GM19395 (cell line): ENCODE measurements around the gene IL23A.

ENCODE experiments used
- ATAC-seq: cut with Tn5 transposase; IDR thresholded peaks from one replicate; pipeline ENCODE4 v1.9.1; 2021; ENCODE audit warnings: mild to moderate bottlenecking, moderate library complexity; ENCODE audit not compliant: unreplicated experiment

The IL23A gene

DNA sequence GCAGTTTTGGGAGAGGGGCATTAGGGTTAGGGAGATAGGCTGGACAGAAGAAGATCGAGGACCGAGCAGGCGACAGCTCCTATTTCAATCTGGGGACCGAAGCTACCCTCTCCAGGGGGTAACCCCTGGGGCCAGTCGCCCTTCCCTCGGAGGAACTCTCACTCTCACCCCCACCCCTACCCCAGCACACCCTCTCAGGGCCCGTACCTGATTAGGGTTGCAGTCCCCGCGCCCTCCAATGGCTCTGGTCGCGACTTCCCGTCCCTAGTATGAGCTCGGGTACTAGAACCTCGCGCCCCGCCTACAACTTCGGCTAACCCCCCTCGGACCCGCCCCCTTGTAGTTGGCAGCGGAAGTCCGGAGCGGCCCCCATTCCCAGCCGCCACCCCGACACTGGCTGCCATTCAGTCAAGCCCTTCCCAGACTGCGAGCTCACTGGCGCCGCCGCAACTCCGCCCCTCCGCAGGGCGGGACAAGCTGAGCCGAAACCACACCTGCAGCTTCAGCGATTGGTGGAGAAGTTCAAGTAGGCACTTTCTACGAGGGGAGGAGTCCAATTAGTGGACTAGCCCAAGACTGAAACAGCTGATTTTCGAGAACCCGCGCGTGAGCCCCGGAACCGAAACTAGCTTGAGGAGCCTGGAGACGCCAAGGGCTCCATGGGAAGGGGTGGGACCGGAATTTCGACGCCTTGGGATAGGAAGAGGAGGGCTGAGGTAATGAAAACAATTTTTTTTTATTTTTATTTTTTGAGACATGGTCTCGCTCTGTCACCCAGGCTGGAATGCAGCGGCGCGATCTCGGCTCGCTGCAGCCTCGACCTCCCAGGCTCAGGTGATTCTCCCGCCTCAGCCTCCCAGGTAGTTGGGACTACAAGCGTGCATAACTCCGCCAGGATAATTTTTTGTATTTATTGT is 21.4 kb downstream of the IL23A start, which contains the start of gene STAT2:
STAT2 (minus strand) TSS at position 257 of the 917 bp plus-strand sequence. CDS start 3,536 bp downstream, outside the sequence.
- ATAC-seq, result peak; percentile 95

DNA sequence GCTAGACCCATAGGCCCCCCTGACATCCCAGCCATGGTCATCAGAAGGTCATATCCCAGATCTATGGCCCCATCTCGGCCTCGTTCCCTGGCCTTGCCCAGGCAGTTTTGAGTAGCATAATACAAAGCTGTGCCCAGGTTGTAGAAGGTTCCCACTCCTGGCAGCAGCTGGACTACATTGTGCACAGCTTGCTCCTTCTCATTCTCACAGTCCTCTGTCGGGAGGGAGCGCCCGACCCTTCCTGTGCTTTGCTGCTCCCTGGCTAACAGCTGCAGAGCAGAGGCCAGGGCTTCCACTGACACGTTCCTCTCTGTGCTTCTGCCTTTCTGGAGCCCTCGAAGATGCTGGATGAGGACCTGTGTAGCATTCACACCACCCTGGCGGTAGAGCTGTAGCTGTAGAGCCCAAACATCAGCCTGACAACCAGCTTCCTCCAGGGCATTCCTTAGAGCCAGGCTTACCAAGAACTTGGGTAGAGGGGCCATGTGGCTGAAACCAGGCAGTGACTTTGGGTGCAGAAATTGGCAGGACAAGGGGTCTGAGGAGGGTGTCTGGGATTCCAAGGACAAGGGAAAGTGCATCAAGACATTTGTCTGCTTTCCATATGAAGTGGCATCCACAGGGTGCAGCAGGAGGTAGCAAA is 22.9 kb downstream of the IL23A start:
- no peak for ATAC-seq

DNA sequence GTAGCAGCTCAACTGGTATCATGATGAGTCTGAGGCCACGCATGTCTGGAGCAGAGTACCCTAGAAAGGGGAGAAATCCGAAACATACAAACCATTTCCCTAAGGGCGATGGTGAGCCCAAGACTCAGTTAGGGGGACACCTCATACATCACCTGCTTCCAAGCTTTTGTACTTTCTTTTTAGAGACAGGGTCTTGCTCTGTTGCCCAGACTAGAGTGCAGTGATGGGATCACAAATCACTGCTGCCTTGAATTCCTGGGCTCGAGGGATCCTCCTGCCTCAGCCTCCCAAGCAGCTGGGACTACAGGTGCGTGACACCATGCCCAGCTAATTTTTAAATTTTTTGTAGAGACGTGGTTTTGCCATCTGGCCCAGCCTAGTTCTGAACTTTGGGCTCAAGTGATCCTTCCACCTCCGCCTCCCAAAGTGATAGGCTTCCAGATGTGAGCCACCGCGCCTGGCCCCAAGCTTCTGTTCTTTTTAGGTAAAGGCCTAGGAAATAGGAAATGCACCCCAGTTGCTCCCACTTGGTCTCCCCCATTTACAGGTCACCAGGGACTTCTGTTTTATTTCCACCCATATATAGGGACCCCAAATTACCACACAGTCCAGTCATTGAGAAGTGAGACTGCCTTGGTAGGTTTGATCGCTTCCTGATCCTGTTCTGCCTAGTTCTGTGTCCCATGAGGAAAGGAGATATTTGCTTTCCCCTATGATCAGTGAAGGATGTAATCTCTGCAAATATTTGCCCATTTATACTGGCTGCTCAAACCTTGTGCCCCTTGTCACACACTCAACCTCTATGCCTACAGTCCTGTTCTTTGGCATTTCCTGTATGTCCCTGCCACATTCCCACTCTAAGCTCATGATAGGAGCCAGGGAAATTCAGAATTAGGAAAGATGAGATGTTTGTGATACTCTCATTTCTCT is 23.7 kb downstream of the IL23A start, which contains the start of gene APOF:
APOF (minus strand) TSS at position 728 of the 930 bp plus-strand sequence; CDS start at position 616, 112 bp downstream.
- ATAC-seq, result no peak

DNA sequence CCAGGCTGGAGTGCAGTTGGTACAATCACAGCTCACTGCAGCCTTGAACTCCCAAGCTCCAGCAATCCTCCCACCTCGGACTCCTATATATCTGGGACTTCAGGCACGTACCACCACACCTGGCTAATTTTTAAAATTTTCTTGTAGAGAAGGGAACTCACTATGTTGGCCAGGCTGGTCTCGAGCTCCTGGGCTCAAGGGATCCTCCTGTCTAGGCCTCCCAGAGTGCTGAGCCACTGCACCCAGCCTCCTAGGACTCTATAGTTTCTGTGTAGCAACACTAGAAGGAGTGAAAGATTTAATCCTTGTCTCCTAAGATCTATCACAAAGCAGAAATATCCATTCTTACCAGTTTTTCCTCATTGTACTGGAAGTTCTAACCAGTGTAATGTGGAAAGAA is 28.3 kb downstream of the IL23A start:
- no peak for ATAC-seq

DNA sequence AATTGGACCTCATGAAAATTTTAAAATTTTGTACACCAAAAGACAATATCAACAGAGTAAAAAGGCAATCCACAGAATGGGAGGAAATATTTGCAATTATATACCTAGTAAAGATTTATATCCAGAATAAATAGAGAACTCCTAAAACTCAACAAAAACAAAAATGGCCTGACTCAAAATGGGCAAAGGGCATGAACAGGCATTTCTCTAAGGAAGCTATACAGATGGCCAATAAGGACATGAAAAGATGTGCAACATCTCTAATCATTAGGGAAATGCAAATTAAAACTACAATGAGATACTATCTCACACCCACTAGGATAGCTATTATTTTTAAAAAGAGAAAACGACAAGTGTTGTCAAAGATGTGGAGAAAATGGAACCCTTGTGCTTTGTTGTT is 34.8 kb downstream of the IL23A start:
- no peak for ATAC-seq

DNA sequence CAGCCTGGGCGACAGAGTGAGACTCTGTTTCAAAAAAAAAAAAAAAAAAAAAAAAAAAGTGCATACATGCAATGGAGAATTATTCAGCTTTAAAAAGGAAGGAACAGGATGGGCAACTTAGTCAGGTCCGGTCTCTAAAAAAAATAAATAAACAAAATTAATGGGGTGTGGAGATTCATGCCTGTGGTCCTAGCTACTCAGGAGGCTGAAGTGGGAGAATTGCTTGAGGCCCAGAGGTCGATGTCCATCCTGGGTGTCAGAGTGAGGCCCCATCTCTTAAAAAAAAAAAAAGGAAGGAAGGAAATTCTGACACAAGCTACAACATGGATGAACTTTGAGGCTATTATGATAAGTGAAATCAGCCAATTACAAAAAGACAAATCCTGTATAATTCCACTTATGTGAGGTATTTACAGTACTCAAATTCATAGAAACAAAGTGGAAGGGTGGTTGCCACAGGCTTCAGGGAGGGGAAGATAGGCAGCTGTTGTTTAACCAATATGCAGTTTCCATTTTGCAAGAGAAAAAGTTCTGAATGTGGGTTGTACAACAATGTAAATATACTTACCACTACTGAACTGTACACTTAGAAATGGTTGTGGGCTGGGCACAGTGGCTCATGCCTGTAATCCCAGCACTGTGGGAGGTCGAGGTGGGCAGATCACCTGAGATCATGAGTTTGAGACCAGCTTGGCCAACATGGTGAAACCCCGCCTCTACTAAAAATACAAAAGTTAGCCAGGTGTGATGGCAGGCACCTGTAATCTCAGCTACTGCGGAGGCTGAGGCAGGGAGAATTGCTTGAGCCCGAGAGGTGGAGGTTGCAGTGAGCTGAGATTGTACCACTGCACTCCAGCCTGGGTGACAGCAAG is 36.3 kb downstream of the IL23A start:
- peak; percentile 49 for ATAC-seq

DNA sequence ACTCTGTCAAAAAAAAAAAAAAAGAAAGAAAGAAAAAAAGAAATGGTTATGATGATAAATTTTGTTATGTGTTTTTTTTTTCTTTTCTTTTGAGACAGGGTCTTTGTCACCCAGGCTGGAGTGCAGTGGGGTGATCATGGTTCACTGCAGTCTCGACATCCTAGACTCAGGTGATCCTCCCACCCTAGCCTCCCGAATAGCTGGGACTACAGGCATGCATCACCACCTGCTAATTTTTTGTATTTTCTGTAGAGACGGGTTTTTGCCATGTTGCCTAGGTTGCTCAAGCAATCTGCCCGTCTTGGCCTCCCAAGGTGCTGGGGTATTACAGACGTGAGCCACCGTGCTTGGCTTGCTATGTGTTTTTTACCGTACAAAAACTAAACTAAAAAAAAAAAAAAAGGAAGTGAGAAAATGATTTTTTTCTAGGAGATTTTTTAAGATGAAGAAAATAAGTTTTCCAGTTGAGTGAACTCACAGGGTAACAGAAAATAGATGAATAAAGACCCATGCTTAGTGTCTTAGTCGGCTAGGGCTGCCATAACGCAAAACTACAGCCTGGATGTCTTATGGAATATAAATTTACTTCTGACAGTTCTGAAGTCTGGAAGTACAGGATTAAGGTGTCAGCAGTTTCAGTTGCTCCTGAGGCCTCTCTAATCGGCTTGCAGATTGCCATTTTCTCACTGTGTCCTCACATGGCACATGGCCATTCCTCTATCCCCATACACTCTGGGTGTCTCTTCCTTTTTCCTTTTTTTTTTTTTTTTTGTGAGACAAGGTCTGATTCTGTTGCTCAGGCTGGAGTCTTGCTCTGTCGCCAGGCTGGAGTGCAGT is 37.1 kb downstream of the IL23A start:
- ATAC-seq, result peak; percentile 81

DNA sequence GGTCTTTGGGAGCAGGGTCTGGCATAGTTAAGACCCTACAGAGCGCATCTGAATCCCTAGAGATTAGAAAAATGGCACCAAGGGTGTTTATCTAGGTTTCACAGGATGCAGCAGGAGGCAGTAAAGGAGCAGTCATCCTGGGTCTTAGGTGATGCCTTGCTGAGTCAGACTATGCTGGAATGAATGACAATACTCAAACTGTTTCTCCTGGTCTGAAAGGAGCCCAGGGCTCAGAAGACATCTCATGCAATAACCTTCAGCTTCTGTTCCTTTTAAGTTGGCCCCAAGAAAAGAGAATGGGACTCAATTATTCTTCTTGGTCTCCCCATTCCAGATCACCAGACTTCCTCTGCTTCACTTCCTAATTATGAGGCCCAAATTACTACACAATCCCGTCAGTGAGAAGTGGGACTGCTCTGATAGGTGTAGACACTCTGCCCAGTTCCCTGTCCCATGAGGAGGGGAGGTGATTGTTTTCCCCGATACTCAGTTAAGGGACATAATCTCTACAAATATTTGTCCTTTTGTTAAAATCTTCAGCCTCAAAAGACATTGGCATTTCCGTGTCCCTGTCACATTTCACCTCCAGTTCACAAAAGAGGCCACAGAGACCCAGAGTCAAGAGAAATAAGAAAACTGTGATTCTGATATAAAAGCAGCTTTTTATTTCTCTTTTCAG is 38.8 kb downstream of the IL23A start:
- ATAC-seq, result no peak

DNA sequence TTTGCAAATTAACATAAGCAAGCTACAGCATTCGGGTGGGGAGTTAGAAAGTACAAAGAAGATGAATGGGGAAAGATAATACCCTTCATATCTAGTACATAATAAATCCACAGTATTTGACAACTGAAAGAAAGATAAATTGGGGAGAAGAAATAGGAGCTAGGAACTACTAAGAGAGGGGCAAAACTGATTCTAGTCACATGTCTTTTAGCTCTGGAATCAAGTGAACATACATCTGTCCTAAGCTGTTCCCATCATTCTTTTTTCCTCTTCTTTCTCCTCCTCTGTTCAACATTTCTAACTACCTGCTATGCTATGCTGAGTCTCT is 39.3 kb downstream of the IL23A start:
- ATAC-seq, result no peak

DNA sequence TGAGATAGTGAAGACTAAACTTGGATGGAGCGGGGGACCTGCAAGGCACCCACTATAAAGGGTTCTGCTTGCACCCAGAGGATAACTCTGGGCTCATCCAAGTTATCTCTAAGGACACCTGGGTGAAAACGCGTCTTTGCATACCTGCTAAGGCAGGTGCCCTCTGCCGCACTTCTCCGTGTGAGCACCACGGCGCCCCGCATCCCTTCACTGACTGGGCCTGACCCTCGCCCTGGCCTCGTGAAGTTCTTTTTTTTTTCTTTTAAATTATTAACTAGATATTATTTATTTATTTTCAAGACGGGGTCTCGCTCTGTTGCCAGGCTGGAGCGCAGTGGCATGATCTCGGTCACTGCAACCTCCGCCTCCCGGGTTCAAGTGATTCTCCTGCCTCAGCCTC is 43.9 kb downstream of the IL23A start:
- no peak for ATAC-seq

DNA sequence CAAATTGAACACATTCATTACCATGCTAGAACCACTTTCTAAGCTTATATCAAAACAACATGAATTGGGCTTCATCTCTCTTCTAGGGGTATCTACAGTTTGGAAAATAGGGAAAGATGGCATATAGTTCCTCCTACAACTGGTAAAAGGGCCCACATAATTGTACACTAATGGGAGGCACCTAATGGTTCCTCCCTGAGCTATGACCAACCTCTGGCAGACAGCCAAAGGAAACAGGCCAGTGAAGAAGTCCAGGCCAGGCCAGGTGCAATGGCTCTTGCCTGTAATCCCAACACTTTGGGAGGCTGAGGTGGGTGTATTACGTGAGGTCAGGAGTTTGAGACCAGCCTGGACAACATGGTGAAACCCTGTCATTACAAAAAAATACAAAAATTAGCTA is 47.2 kb downstream of the IL23A start:
- no peak for ATAC-seq

DNA sequence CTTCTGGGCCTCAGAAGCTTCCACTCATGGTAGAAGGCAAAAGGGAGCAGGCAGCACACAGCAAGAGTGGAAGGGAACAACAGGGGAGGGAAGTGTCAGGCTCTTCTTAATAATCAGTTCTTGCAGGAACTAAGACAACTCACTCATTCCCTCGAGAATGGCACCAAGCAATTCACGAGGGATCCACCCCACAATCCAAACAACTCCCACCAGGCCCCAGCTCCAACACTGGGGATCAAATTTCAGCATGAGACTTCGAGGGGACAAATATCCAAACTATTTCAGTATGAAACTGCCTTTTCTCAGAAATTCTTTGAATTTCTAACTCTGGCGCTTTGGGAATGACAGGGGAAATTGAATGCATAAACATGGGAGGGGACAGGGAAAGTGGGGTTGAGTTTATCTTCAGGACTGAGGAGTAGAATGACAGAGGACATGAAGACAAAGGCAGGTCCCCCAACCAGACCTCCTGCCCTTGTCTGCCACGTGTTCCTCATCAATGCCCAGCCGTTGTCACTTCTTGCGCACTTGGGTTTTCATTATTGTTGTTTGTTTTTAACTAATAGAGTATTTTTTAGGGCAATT is 48.6 kb downstream of the IL23A start:
- no peak for ATAC-seq

DNA sequence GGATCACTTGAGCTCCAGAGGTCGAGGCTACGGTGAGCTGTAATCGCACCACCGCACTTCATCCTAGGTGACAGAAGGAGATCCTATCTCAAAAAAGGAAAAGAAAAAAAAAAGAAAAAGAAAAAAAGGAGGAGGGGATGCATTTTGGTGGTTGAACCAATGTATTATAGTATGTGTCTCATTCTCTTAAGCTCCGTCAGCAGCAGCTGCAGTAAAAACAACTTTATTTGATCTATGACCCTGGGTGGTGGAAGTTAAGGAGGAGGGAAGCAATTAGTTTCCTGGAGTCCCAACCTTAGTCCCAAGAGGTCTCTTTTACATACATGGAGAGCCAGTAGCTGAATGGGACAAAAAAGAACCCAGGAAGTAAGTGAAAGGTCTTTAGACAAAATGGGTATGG is 50.7 kb downstream of the IL23A start:
- ATAC-seq, result no peak
